Uterus (tissue), 2 donors: Measurements from ENCODE around the gene NATD1.

Experiments
- POLR2A ChIP-seq, 2 donors: fragments of 450-650 bp; IDR thresholded peaks; one replicate each; pipeline ENCODE4 v1.6.1; 2016; ENCODE audit warnings: antibody characterized with exemption in 2 of 2, mild to moderate bottlenecking in 1 of 2, moderate library complexity in 1 of 2
- TF ChIP-seq, protein P1 (sequence below), 4 experiments: fragments of 200-600 bp in 2 of 4; fragments of 450-650 bp in 2 of 4; sonication (generic) in 2 of 4; IDR thresholded peaks; one replicate each; pipeline ENCODE4 v1.5.1; 2016 to 2019; ENCODE audit warnings: antibody characterized with exemption in 4 of 4, mild to moderate bottlenecking in 2 of 4, moderate library complexity in 1 of 4

DNA sequence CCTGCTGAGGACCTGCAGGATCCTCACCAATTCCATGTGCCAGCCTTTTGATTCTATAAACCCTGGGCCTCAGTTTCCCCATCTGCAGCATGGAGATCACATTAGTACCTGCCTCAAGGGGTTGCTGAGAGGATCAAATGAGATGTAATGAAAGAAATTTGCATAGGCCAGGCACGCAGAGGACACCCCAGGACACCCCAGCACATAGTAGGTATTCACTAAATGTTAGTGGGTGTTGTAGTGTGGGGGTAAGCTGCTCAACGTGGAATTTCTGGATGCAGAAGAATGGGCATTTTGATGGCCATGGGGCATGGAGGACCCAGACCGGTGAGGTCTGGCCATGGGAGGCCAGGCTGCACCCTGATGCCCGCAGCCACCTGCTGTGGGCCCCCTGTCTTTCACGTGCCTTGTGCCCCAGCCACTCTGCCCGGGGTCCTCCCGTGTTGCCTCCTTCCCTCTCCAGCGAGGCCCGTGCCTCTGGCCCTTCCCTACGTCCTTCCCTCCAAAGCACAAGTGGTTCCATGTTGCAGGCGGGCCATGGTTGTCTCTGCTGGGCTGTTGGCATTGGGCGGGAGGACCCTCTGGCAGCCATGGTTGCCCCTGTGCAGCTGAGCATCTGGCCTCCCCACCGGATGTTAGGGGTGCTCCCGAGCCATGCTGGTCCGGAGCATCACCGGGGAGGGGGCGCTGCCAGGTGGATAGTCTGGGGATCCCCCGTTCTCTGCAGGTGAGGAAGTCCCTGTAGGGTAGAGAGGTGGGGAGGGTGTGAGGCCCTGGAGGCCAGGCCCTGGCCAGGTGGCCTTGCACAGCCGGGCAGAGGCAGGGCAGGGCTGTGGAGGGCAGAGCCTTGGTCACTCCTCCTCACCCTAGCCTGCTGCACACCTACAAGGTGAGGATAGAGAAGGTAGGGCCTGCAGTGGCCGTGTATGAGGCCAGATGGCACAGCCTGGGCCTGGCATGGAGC, 39.9 kb upstream of the NATD1 start:
- TF ChIP-seq, protein P1, sequence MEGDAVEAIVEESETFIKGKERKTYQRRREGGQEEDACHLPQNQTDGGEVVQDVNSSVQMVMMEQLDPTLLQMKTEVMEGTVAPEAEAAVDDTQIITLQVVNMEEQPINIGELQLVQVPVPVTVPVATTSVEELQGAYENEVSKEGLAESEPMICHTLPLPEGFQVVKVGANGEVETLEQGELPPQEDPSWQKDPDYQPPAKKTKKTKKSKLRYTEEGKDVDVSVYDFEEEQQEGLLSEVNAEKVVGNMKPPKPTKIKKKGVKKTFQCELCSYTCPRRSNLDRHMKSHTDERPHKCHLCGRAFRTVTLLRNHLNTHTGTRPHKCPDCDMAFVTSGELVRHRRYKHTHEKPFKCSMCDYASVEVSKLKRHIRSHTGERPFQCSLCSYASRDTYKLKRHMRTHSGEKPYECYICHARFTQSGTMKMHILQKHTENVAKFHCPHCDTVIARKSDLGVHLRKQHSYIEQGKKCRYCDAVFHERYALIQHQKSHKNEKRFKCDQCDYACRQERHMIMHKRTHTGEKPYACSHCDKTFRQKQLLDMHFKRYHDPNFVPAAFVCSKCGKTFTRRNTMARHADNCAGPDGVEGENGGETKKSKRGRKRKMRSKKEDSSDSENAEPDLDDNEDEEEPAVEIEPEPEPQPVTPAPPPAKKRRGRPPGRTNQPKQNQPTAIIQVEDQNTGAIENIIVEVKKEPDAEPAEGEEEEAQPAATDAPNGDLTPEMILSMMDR (IDR thresholded peaks at IDR 0.05), result no peak
- TF ChIP-seq POLR2A (IDR thresholded peaks at IDR 0.05), result no peak
